IPS DF 19.7 (cell line): ENCODE measurements around the gene LHCGR.
"Not testable (repeated sequence)": the region's sequence is repeated elsewhere in the genome, so short reads cannot be mapped to it uniquely, and the experiment has no call there.

ENCODE experiments used
- DNase-seq: peaks from one replicate; pipeline ENCODE4 v3.0.0-alpha.2; 2013; ENCODE audit warnings: low read depth, low spot score

The LHCGR gene

GRCh38 chr2:48711343-48711742, 44.2 kb downstream of the LHCGR start:
- no peak for DNase-seq

- no peak for DNase-seq
These were observed 46.2 kb downstream of the LHCGR start for GRCh38 chr2:48709096-48710034.

GRCh38 chr2:48707466-48707865, 48.1 kb downstream of the LHCGR start:
- DNase-seq, result no peak

- DNase-seq, result not testable (repeated sequence)
These were observed 51.9 kb downstream of the LHCGR start for GRCh38 chr2:48703621-48704020.

- no peak for DNase-seq
These were observed 56.1 kb downstream of the LHCGR start for GRCh38 chr2:48699348-48699930.

GRCh38 chr2:48696881-48697280, 58.6 kb downstream of the LHCGR start:
- no peak for DNase-seq

- no peak for DNase-seq
These were observed 59.5 kb downstream of the LHCGR start for GRCh38 chr2:48695991-48696390.

GRCh38 chr2:48694149-48694548, 61.4 kb downstream of the LHCGR start:
- no peak for DNase-seq

GRCh38 chr2:48693645-48694044, 61.9 kb downstream of the LHCGR start:
- no peak for DNase-seq

GRCh38 chr2:48693066-48693465, 62.5 kb downstream of the LHCGR start:
- no peak for DNase-seq

- no peak for DNase-seq
These were observed 63.4 kb downstream of the LHCGR start for GRCh38 chr2:48691935-48692691.

- no peak for DNase-seq
These were observed 70.4 kb downstream of the LHCGR start for GRCh38 chr2:48685126-48685525.

- no peak for DNase-seq
These were observed 78.1 kb downstream of the LHCGR start for GRCh38 chr2:48677450-48677849.

- DNase-seq, result no peak
These were observed 80.6 kb downstream of the LHCGR start for GRCh38 chr2:48674933-48675332.

- no peak for DNase-seq
These were observed 81.9 kb downstream of the LHCGR start for GRCh38 chr2:48673581-48673980.

- no peak for DNase-seq
These were observed 86.5 kb downstream of the LHCGR start for GRCh38 chr2:48668992-48669391.

- DNase-seq, result no peak
These were observed 104.2 kb downstream of the LHCGR start for GRCh38 chr2:48651158-48651790.

- DNase-seq, result no peak
These were observed 117.3 kb downstream of the LHCGR start for GRCh38 chr2:48638261-48638660.
